22Rv1 (cell line): ENCODE measurements around the gene RPP25L.

Experiments used
- ZFX ChIP-seq: fragments of 450-650 bp; IDR thresholded peaks from 2 replicates; pipeline ENCODE4 v1.6.1; 2017; ENCODE audit warnings: antibody characterized with exemption, borderline replicate concordance
- TF ChIP-seq, protein P1 (sequence below): fragments of 450-650 bp; IDR thresholded peaks from 2 replicates; pipeline ENCODE4 v1.5.1; 2017; ENCODE audit warnings: mild to moderate bottlenecking

DNA sequence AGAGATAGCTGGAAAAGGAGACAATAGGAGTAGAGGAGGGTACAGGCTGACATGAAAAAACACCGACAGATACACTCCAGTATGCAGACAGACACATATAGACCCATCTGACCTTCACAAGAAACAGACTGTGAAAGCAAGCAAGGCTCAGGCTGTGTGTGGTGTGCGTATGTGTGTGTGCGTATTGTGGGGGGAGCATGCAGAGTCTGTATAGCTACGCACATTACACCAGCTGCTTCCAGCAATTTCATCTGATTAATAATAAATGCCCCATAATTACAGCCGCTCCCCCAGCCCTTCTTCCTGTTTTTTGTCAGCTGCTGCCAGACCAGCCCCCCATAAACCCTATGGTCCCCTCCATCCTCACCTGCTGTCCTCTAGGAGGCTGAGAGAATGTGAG lies 29.1 kb downstream of the RPP25L start:
- TF ChIP-seq, protein P1, sequence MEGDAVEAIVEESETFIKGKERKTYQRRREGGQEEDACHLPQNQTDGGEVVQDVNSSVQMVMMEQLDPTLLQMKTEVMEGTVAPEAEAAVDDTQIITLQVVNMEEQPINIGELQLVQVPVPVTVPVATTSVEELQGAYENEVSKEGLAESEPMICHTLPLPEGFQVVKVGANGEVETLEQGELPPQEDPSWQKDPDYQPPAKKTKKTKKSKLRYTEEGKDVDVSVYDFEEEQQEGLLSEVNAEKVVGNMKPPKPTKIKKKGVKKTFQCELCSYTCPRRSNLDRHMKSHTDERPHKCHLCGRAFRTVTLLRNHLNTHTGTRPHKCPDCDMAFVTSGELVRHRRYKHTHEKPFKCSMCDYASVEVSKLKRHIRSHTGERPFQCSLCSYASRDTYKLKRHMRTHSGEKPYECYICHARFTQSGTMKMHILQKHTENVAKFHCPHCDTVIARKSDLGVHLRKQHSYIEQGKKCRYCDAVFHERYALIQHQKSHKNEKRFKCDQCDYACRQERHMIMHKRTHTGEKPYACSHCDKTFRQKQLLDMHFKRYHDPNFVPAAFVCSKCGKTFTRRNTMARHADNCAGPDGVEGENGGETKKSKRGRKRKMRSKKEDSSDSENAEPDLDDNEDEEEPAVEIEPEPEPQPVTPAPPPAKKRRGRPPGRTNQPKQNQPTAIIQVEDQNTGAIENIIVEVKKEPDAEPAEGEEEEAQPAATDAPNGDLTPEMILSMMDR, result no peak
- no peak for TF ChIP-seq ZFX
